Measurements from ENCODE around the gene ZNF277.

The ZNF277 gene

GRCh38 chr7:112225006-112225405 is 18.5 kb downstream of the ZNF277 start:
- no peaks in the 10 kb centered on the region for H3K27me3 ChIP-seq (ENCODE audit: insufficient read depth, low read depth)
- peaks cover 6% of the 10 kb centered on the region for H3K4me1 ChIP-seq (ENCODE audit: low read depth, poor library complexity, severe bottlenecking)
- no peaks in the 10 kb centered on the region; the same call in 1 of the 2 replicates for H3K79me2 ChIP-seq (ENCODE audit: insufficient read depth, low read depth)
- H4K20me1 ChIP-seq (ENCODE audit: insufficient read depth), result no peaks in the 10 kb centered on the region
- H3K27ac ChIP-seq, result no peak overlapping the region
- H3K4me3 ChIP-seq (IDR thresholded peaks at IDR 0.05; ENCODE audit: insufficient read depth, low read depth, low read length), result no peak overlapping the region
- TF ChIP-seq CTCF (conservative IDR thresholded peaks at IDR 0.05; ENCODE audit: low read depth, low read length), result no peak
- no peak overlapping the region for H3K9ac ChIP-seq
- H2AFZ ChIP-seq (ENCODE audit: low read depth), result no peak overlapping the region
- no peak overlapping the region for H3K4me2 ChIP-seq
- H3K36me3 ChIP-seq (ENCODE audit: insufficient read depth), result no peaks in the 10 kb centered on the region

- Histone ChIP-seq H2AFZ (ENCODE audit: low read depth) (no peak overlapping the region), H3K79me2 (ENCODE audit: insufficient read depth, low read depth) (no peaks in the 10 kb centered on the region; the same call in 1 of the 2 replicates), H4K20me1 (ENCODE audit: insufficient read depth) (no peaks in the 10 kb centered on the region), H3K9ac (no peak overlapping the region), H3K4me3 (IDR thresholded peaks at IDR 0.05; ENCODE audit: insufficient read depth, low read depth, low read length) (no peak overlapping the region), H3K27ac (no peak overlapping the region), H3K4me2 (no peak overlapping the region), H3K36me3 (ENCODE audit: insufficient read depth) (no peaks in the 10 kb centered on the region), H3K27me3 (ENCODE audit: insufficient read depth, low read depth) (no peaks in the 10 kb centered on the region), H3K4me1 (ENCODE audit: low read depth, poor library complexity, severe bottlenecking) (peaks cover under 1% of the 10 kb centered on the region)
- no peak for TF ChIP-seq CTCF (conservative IDR thresholded peaks at IDR 0.05; ENCODE audit: low read depth, low read length)
Observed at GRCh38 chr7:112226701-112227276, 20.3 kb downstream of the ZNF277 start.

- TF ChIP-seq CTCF (conservative IDR thresholded peaks at IDR 0.05; ENCODE audit: low read depth, low read length), result no peak
- Histone ChIP-seq H3K36me3 (ENCODE audit: insufficient read depth) (no peaks in the 10 kb centered on the region), H4K20me1 (ENCODE audit: insufficient read depth) (no peaks in the 10 kb centered on the region), H3K4me2 (no peak overlapping the region), H3K4me3 (IDR thresholded peaks at IDR 0.05; ENCODE audit: insufficient read depth, low read depth, low read length) (no peak overlapping the region), H3K4me1 (ENCODE audit: low read depth, poor library complexity, severe bottlenecking) (peaks cover 2% of the 10 kb centered on the region), H2AFZ (ENCODE audit: low read depth) (no peak overlapping the region), H3K9ac (no peak overlapping the region), H3K27ac (no peak overlapping the region), H3K27me3 (ENCODE audit: insufficient read depth, low read depth) (no peaks in the 10 kb centered on the region), H3K79me2 (ENCODE audit: insufficient read depth, low read depth) (no peaks in the 10 kb centered on the region; the same call in 1 of the 2 replicates)
Observed at GRCh38 chr7:112228632-112229031, 22.1 kb downstream of the ZNF277 start.

GRCh38 chr7:112232212-112232978 is 25.9 kb downstream of the ZNF277 start:
- no peaks in the 10 kb centered on the region for H3K27me3 ChIP-seq (ENCODE audit: insufficient read depth, low read depth)
- no peak overlapping the region for H3K27ac ChIP-seq
- no peaks in the 10 kb centered on the region for H3K36me3 ChIP-seq (ENCODE audit: insufficient read depth)
- no peaks in the 10 kb centered on the region for H4K20me1 ChIP-seq (ENCODE audit: insufficient read depth)
- H3K9ac ChIP-seq, result no peak overlapping the region
- peaks cover 21% of the 10 kb centered on the region for H3K4me1 ChIP-seq (ENCODE audit: low read depth, poor library complexity, severe bottlenecking)
- H3K4me3 ChIP-seq (IDR thresholded peaks at IDR 0.05; ENCODE audit: insufficient read depth, low read depth, low read length), result no peak overlapping the region
- TF ChIP-seq CTCF (conservative IDR thresholded peaks at IDR 0.05; ENCODE audit: low read depth, low read length), result no peak
- no peak overlapping the region for H3K4me2 ChIP-seq
- no peaks in the 10 kb centered on the region for H3K79me2 ChIP-seq (ENCODE audit: insufficient read depth, low read depth)
- H2AFZ ChIP-seq (ENCODE audit: low read depth), result no peak overlapping the region

Measured in KMS-11 (cell line).